ENCODE measurements around the gene BRI3BP.
"Not testable (repeated sequence)": the region's sequence is repeated elsewhere in the genome, so short reads cannot be mapped to it uniquely, and the experiment has no call there.

Gene BRI3BP

GRCh38 chr12:124976999-124977398 lies 16.4 kb upstream of the BRI3BP start:
- DNase-seq: no peak

GRCh38 chr12:124979568-124979967 lies 13.9 kb upstream of the BRI3BP start:
- no peak for DNase-seq

DNA sequence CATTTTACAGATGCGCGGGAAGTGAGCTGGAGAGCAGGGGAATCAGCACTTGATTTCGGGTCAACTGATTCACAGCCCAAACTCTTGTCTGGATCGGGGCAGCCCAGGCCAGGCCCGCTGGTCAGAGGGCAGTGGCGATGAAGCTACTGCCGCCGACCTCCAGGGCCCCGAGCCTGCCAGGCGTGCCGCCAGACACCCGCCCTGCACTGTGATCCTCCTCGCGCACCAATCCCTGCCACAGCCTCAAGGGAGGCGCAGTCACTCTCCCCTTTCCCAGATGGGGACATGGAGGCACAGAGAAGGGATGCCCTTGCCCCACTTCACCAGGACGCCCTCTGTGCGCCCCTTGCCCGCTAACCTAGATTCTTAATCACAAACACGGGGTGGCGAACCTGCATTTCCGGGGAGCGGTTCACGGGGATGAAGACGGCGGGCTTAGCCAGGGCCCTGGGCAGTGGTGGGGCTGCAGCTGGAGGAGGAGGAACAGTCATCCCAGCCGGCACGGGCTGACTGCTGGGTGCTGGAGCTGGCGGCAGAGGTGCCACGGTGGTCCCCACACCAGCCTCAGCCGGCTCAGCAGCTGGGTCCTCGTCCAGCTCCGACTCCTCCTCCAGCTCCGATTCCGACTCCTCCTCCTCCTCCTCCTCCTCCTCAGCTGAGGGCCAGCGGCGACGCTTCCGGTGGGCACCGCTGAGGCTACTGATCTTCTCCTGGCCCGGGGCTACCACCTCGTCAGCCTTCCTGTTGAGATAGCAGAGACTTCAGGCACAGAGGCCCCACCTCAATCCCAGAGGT lies 13.2 kb upstream of the BRI3BP start:
- no peak for DNase-seq

DNA sequence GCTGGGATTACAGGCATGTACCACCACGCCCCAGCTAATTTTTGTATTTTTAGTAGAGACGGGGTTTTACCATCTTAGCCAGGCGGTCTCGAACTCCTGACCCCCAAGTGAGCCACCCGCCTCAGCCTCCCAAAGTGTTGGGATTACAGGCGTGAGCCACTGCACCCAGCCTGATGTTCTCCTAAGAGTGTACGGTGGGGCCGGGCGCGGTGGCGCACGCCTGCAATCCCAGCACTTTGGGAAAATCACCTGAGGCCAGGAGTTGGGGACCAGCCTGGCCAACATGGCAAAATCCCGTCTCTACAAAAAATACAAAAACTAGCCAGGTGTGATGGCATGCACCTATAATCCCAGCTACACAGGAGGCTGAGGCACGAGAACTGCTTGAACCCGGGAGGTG lies 6.6 kb upstream of the BRI3BP start:
- DNase-seq: not testable (repeated sequence)

DNA sequence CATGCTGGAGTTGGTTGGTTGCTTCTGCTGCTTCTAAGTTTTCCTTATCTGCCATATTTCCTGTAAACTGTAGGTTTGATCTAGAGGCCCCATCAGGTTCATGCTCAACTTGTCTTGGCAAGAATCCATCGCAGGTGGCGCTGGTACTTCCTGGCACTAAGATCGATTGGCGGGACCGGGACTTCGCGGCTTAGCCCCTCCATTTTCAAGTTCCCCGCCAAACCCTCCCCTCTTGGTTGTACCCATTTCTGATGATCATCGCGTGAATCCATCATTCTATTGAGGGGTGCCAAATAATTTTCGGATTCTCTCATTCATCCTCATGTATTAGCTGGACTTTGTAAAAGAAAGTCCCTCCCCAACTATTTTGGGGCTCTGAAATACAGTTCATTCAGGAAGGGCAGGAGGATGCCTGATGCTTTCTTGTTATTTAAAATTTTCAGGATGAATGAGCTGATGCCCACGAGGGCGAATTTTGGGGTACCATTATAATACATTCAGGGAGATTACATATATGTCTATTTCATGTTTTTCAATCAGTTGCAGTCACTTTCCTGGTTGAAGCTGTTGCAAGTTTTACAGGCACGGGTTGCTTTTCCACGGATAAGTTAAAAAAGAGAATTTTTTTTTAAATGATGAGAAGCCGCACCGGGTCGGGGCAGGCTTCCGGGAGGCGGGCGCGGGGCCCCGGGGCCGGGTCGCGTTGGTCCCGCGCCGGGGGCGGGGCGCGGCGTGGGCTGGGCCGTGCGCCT lies 395 bp upstream of the BRI3BP start:
- peak; percentile 95 for DNase-seq

DNA sequence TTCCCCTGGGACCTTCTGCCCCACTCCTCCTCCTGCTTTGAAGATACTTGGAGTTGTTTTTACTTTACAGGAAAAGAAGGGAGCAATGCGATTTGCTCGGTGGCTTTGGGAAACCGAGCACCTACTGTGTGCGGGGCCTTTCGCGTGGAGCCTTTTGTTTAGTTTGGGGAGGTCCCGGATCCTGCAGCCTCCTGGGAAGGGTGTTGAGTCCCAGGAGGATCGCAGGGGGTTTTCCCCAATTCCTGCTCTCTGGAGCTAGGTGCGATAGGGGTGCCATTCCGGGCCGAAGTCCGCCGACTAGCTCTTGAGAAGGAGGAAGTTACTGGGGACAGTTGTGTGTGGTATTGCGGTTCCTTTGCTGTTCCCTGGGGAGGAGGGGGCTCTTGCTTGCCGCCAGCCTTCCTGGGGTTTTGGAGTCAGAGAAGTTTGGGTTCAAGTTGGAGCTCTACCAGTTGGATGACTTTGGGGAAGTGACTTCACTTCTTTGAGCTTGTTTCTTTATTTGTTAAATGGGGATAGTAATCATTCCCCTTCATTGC lies 1.1 kb downstream of the BRI3BP start:
- no peak for DNase-seq

GRCh38 chr12:124995200-124995961 lies 1.9 kb downstream of the BRI3BP start:
- DNase-seq: no peak

DNA sequence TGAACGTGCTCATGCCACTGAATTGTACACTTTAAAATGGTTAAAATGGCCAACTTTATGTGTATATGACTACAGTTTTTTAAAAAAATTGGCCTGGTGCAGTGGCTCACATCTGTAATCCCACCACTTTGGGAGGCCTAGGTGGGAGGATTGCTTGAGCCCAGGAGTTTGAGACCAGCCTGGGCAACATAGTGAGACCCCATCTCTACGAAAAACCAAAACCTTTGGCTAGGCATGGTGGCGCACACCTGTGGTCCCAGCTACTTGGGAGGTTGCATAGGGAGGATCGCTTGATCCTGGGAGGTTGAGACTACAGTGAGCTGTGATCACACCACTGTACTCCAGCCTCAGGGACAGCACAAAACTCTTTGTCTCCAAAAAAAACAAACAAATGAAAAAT lies 5.3 kb downstream of the BRI3BP start:
- no peak for DNase-seq

GRCh38 chr12:125001636-125002035 lies 8.2 kb downstream of the BRI3BP start:
- DNase-seq: no peak

GRCh38 chr12:125003021-125003420 lies 9.6 kb downstream of the BRI3BP start:
- DNase-seq: no peak

- DNase-seq: no peak
Observed at GRCh38 chr12:125004621-125005020, 11.2 kb downstream of the BRI3BP start.

DNA sequence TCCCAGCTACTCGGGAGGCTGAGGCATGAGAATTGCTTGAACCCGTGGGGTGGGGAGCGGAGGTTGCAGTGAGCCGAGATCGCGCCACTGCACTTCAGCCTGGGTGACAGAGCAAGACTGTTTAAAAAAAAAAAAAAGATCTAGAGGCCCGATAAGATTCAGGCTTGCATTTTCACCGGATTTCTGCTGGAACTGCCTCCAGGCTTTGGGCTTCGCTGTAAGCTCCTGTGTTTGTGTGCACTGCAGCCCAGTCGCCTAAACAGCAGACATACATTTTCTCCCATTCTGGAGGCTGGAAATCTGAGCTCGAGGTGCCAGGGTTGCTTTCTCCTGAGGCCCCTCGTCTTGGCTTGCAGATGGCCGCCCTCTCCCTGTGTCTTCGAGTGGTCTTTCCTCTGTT lies 12.2 kb downstream of the BRI3BP start:
- no peak for DNase-seq

GRCh38 chr12:125006365-125006764 lies 12.9 kb downstream of the BRI3BP start:
- no peak for DNase-seq

- DNase-seq: no peak
Observed at GRCh38 chr12:125013816-125014442, 20.5 kb downstream of the BRI3BP start.

GRCh38 chr12:125014526-125014925 lies 21.1 kb downstream of the BRI3BP start:
- DNase-seq: no peak

- DNase-seq: peak; percentile 27
Observed at GRCh38 chr12:125015680-125016310, 22.4 kb downstream of the BRI3BP start.

- no peak for DNase-seq
Observed at GRCh38 chr12:125017801-125018200, 24.4 kb downstream of the BRI3BP start.

DNA sequence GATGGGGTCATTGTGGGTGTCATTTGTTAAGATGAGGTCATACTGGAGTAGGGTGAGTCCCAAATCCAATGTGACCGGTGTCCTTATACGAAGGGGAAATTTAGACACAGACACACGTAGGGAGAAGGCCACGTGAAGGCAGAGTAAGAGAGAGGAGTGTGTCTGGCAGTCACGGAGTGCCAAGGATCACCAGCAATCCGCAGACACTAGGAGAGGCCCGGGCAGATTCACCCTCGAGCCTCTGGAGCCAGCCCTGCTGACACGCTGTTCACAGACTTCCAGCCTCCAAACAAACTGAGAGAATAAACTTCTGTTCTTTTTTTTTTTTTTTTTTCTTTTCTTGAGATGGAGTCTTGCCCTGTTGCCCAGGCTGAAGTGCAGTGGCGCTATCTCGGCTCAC lies 24.9 kb downstream of the BRI3BP start:
- no peak for DNase-seq

DNA sequence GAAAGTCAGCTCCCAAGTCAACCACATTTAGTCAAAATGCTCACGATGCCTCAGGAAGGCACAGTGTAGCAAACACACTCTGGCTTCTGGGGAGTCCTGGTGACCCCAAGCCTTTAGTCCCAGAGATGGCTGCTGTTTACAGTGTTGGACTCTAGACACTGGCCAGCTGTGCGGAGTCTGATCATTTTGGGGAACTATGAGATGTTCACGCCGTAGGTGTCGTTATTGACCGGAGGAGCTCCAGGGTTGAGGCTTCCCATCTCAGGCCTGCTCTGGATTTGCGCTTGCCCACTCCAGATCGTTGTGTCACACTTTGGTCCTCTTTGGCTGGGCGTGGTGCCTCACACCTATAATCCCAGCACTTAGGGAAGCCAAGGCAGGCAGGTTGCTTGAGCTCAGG lies 27.7 kb downstream of the BRI3BP start:
- no peak for DNase-seq

DNA sequence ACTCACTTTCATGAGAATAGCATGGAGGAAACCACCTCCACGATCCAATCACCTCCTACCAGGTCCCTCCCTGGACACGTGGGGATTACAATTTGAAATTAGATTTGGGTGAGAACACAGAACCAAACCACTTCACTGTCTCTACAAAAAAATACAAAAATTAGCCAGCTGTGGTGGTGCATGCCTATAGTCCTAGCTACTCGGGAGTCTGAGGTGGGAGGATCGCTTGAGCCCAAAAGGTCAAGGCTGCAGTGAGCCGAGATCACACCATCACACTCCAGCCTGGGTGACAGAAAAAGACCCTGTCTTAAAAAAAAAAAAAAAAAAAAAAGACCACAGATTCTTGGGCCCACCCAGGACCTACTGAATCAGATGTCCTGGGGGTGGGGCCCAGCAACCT lies 28.3 kb downstream of the BRI3BP start:
- DNase-seq: no peak

DNA sequence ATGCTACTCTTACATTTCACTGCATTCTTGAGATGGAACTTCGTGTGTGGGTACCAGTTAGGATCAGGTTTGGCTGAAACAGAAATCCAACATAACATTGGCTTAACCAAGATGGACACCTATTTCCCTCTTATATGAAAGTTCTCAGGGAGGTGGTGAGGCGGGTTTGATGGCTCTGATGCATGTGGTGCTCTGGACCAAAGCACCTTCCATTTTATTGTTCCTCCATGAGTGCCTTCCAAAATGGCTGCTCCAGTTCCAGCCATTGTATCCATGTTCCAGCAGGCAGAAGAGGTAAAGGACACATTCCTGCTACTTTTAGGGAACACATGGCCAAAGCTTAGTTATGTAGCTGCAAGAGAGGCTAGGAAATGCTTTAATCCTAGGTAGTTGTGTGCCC lies 29.6 kb downstream of the BRI3BP start:
- DNase-seq: no peak

DNA sequence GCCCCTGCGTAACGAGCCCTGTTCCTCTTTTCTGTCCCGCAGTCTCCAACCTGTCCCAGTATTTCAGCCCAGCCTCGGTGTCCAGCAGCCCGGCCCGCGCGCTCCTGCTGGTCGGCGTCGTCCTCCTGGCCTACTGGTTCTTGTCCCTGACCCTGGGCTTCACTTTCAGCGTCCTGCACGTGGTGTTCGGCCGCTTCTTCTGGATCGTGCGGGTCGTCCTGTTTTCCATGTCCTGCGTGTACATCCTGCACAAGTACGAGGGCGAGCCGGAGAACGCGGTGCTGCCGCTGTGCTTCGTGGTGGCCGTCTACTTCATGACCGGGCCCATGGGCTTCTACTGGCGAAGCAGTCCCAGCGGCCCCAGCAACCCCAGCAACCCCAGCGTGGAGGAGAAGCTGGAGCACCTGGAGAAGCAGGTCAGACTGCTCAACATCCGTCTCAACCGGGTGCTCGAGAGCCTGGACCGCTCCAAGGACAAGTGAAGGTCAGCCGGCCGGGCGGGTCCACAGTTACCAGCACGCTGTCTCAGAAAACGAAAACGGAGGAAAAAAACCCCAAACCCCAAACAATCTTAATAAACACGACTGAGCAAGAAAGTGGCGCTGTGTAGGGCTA lies 31.6 kb downstream of the BRI3BP start:
- DNase-seq: no peak
